Peyer's patch (tissue), 4 donors: Measurements from ENCODE around the gene TMEM161A.

Source experiments
- POLR2A ChIP-seq, 2 donors: fragments of 450-650 bp; IDR thresholded peaks; one replicate each; pipeline ENCODE4 v1.5.1; 2017; ENCODE audit warnings: antibody characterized with exemption in 2 of 2, mild to moderate bottlenecking in 2 of 2, moderate library complexity in 2 of 2
- TF ChIP-seq, protein P1 (sequence below), 6 experiments: fragments of 450-650 bp in 4 of 6; fragments of 200-600 bp in 2 of 6; sonication (generic) in 1 of 6; IDR thresholded peaks; one replicate each; pipeline ENCODE4 v1.5.1; 2017 to 2019; ENCODE audit warnings: antibody characterized with exemption in 6 of 6, mild to moderate bottlenecking in 3 of 6, moderate library complexity in 1 of 6

DNA sequence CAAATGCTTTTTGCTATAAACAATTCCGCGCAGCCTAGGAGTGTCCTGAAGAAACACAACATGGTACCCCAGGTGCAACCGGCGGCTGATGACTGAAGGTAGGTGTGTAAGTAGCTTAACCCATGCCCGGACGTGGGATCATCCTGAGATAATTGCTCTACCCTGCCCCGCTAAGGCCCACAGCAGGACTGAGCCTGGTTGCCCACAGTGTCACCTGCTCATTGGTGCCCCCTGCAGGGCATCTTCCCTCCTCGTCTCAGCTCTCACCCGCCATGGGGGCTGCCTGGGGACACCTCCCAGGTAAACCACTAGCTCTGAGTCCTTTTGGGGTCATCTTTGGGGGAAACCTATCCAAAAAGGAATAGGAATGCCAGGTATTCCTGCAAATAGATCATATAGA is 22.3 kb downstream of the TMEM161A start:
- TF ChIP-seq, protein P1, sequence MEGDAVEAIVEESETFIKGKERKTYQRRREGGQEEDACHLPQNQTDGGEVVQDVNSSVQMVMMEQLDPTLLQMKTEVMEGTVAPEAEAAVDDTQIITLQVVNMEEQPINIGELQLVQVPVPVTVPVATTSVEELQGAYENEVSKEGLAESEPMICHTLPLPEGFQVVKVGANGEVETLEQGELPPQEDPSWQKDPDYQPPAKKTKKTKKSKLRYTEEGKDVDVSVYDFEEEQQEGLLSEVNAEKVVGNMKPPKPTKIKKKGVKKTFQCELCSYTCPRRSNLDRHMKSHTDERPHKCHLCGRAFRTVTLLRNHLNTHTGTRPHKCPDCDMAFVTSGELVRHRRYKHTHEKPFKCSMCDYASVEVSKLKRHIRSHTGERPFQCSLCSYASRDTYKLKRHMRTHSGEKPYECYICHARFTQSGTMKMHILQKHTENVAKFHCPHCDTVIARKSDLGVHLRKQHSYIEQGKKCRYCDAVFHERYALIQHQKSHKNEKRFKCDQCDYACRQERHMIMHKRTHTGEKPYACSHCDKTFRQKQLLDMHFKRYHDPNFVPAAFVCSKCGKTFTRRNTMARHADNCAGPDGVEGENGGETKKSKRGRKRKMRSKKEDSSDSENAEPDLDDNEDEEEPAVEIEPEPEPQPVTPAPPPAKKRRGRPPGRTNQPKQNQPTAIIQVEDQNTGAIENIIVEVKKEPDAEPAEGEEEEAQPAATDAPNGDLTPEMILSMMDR (IDR thresholded peaks at IDR 0.05) = peak in 5 of 6 experiments; percentile 17 to 64 (median 59)
- no peak for TF ChIP-seq POLR2A (IDR thresholded peaks at IDR 0.05)
